ENCODE data around the gene BCR. TPM values are rescaled to one million over a fixed set of nuclear protein-coding genes. Genes with fewer than 3 reads are reported as not detected.

The BCR gene
- total RNA-seq, 1 donor from 2014 or later, result 58.6 TPM

- DNase-seq (ENCODE audit: low spot score), result no peak
Observed at GRCh38 chr22:23260645-23261581, 80.6 kb downstream of the BCR start.

GRCh38 chr22:23261900-23262450 is 81.7 kb downstream of the BCR start:
- no peak for DNase-seq (ENCODE audit: low spot score)

- DNase-seq (ENCODE audit: low spot score), result no peak
Observed at GRCh38 chr22:23262518-23263332, 82.4 kb downstream of the BCR start.

- no peak for DNase-seq (ENCODE audit: low spot score)
Observed at GRCh38 chr22:23263651-23264555, 83.6 kb downstream of the BCR start.

- DNase-seq (ENCODE audit: low spot score), result no peak
Observed at GRCh38 chr22:23264610-23265367, 84.5 kb downstream of the BCR start.

GRCh38 chr22:23265368-23265700 is 85.0 kb downstream of the BCR start:
- no peak for DNase-seq (ENCODE audit: low spot score)

GRCh38 chr22:23266780-23267179 is 86.5 kb downstream of the BCR start:
- DNase-seq (ENCODE audit: low spot score), result no peak

- no peak for DNase-seq (ENCODE audit: low spot score)
Observed at GRCh38 chr22:23267226-23268043, 87.1 kb downstream of the BCR start.

GRCh38 chr22:23268139-23268712 is 87.9 kb downstream of the BCR start:
- no peak for DNase-seq (ENCODE audit: low spot score)

- no peak for DNase-seq (ENCODE audit: low spot score)
Observed at GRCh38 chr22:23268877-23269276, 88.6 kb downstream of the BCR start.

GRCh38 chr22:23269441-23270211 is 89.3 kb downstream of the BCR start:
- DNase-seq (ENCODE audit: low spot score), result no peak

GRCh38 chr22:23270212-23270733 is 90.0 kb downstream of the BCR start:
- no peak for DNase-seq (ENCODE audit: low spot score)

- no peak for DNase-seq (ENCODE audit: low spot score)
Observed at GRCh38 chr22:23270798-23271596, 90.7 kb downstream of the BCR start.

GRCh38 chr22:23271597-23271908 is 91.2 kb downstream of the BCR start:
- DNase-seq (ENCODE audit: low spot score), result no peak

GRCh38 chr22:23272371-23272770 is 92.1 kb downstream of the BCR start:
- no peak for DNase-seq (ENCODE audit: low spot score)

GRCh38 chr22:23272834-23273233 is 92.5 kb downstream of the BCR start:
- DNase-seq (ENCODE audit: low spot score), result no peak

GRCh38 chr22:23273445-23274145 is 93.3 kb downstream of the BCR start:
- no peak for DNase-seq (ENCODE audit: low spot score)
